Mesenchymal stem cell (in vitro differentiated cells and primary cell): Measurements from ENCODE around the gene OLFM2.

Source experiments
- DNase-seq: peaks from one replicate; pipeline ENCODE4 v3.0.0-alpha.2; 2013
- H2AFZ ChIP-seq: one replicate; pipeline ENCODE4 v1.6.1; 2013; ENCODE audit warnings: low read depth, mild to moderate bottlenecking, control low read depth, inconsistent platforms, low read length, moderate library complexity
- H2AK5ac ChIP-seq: 2 replicates; pipeline ENCODE4 v1.6.1; 2013; ENCODE audit warnings: low read length, moderate library complexity, mild to moderate bottlenecking, inconsistent platforms; ENCODE audit not compliant: severe bottlenecking
- H2BK120ac ChIP-seq: one replicate; pipeline ENCODE4 v1.6.1; 2013; ENCODE audit warnings: low read depth, mild to moderate bottlenecking, inconsistent platforms, low read length, moderate library complexity
- H2BK12ac ChIP-seq, 2 experiments: one replicate each; pipeline ENCODE4 v1.6.1; 2013; ENCODE audit warnings: inconsistent platforms in 2 of 2, low read length in 2 of 2, mild to moderate bottlenecking in 2 of 2, moderate library complexity in 2 of 2, control low read depth in 1 of 2
- H2BK15ac ChIP-seq: one replicate; pipeline ENCODE4 v1.6.1; 2013; ENCODE audit warnings: mild to moderate bottlenecking, low read depth, inconsistent platforms; ENCODE audit not compliant: poor library complexity, severe bottlenecking
- H2BK5ac ChIP-seq: 2 replicates; pipeline ENCODE4 v1.6.1; 2013; ENCODE audit warnings: low read depth, mild to moderate bottlenecking, low read length, control low read depth, inconsistent platforms; ENCODE audit not compliant: poor library complexity, severe bottlenecking
- H3K14ac ChIP-seq, 2 experiments: one replicate each; pipeline ENCODE4 v1.6.1; 2013; ENCODE audit warnings: inconsistent platforms in 2 of 2, low read length in 2 of 2, control low read depth in 1 of 2, mild to moderate bottlenecking in 1 of 2, moderate library complexity in 1 of 2
- H3K18ac ChIP-seq, 2 experiments: one replicate each; pipeline ENCODE4 v1.6.1; 2013; ENCODE audit warnings: inconsistent platforms in 2 of 2, low read length in 2 of 2, control low read depth in 1 of 2, low read depth in 1 of 2, mild to moderate bottlenecking in 1 of 2
- H3K23ac ChIP-seq, 2 experiments: one replicate each; pipeline ENCODE4 v1.6.1; 2013; ENCODE audit warnings: inconsistent platforms in 2 of 2, low read length in 2 of 2, mild to moderate bottlenecking in 2 of 2, moderate library complexity in 2 of 2, control low read depth in 1 of 2
- H3K27ac ChIP-seq: 2 replicates; pipeline ENCODE4 v1.5.1; 2013; ENCODE audit warnings: mild to moderate bottlenecking, moderate library complexity, low read length, control low read depth, inconsistent platforms; ENCODE audit not compliant: poor library complexity, severe bottlenecking
- H3K27me3 ChIP-seq, 2 experiments: 2 replicates each; pipeline versions ENCODE4 v1.6.1 to v1.7.0; 2013; ENCODE audit warnings: low read length in 2 of 2, mild to moderate bottlenecking in 2 of 2, moderate library complexity in 2 of 2, control low read depth in 1 of 2, inconsistent platforms in 1 of 2; ENCODE audit not compliant: control insufficient read depth in 1 of 2, insufficient read depth in 1 of 2
- H3K36me3 ChIP-seq, 2 experiments: 2 replicates each; pipeline versions ENCODE4 v1.6.1 to v1.7.0; 2013; ENCODE audit warnings: low read length in 2 of 2, control low read depth in 1 of 2, inconsistent platforms in 1 of 2, low read depth in 1 of 2, mild to moderate bottlenecking in 1 of 2; ENCODE audit not compliant: insufficient read depth in 2 of 2, control insufficient read depth in 1 of 2
- H3K4ac ChIP-seq, 2 experiments: one replicate each; pipeline ENCODE4 v1.6.1; 2013; ENCODE audit warnings: inconsistent platforms in 2 of 2, low read length in 2 of 2, mild to moderate bottlenecking in 2 of 2, moderate library complexity in 2 of 2, control low read depth in 1 of 2, low read depth in 1 of 2
- H3K4me1 ChIP-seq: 2 replicates; pipeline ENCODE4 v1.6.1; 2013; ENCODE audit warnings: low read depth, low read length, control low read depth; ENCODE audit not compliant: control insufficient read depth, insufficient read depth
- H3K4me2 ChIP-seq: 2 replicates; pipeline ENCODE4 v1.6.1; 2013; ENCODE audit warnings: low read length, mild to moderate bottlenecking, inconsistent platforms; ENCODE audit not compliant: poor library complexity, severe bottlenecking
- H3K4me3 ChIP-seq, 2 experiments: 2 replicates each; pipeline versions ENCODE4 v1.5.1 to v1.7.0; 2013; ENCODE audit warnings: low read length in 2 of 2, mild to moderate bottlenecking in 2 of 2, control low read depth in 1 of 2, low read depth in 1 of 2; ENCODE audit not compliant: insufficient read depth in 1 of 2
- H3K79me1 ChIP-seq: replicated peaks from 2 replicates; pipeline ENCODE4 v1.6.1; 2013; ENCODE audit warnings: mild to moderate bottlenecking, control low read depth, low read length, inconsistent platforms; ENCODE audit not compliant: poor library complexity, severe bottlenecking
- H3K9ac ChIP-seq: 2 replicates; pipeline ENCODE4 v1.7.0; 2013; ENCODE audit warnings: mild to moderate bottlenecking, low read length, moderate library complexity
- H3K9me3 ChIP-seq: 2 replicates; pipeline ENCODE4 v1.7.0; 2013; ENCODE audit warnings: mild to moderate bottlenecking, low read length; ENCODE audit not compliant: control insufficient read depth
- H4K8ac ChIP-seq: one replicate; pipeline ENCODE4 v1.6.1; 2013; ENCODE audit warnings: inconsistent platforms, mild to moderate bottlenecking, low read length, moderate library complexity
- H4K91ac ChIP-seq: one replicate; pipeline ENCODE4 v1.6.1; 2013; ENCODE audit warnings: mild to moderate bottlenecking, low read length, inconsistent platforms
- WGBS: methylation state at CpG from one replicate; pipeline ENCODE4 v1.1.7; 2013; ENCODE audit warnings: mixed read lengths; 5-methylcytosine and 5-hydroxymethylcytosine counted together

The OLFM2 gene

GRCh38 chr19:9862938-9863337, 73.4 kb downstream of the OLFM2 start:
- H3K4me1 ChIP-seq: no peaks in the 10 kb centered on the region
- H2BK15ac ChIP-seq: no peak overlapping the region
- H3K14ac ChIP-seq: no peak overlapping the region
- H3K9ac ChIP-seq: no peak overlapping the region
- no peak for DNase-seq
- H2AFZ ChIP-seq: no peak overlapping the region
- H3K27me3 ChIP-seq: peaks cover 4 to 7% of the 10 kb centered on the region in 2 experiments
- H2BK12ac ChIP-seq: no peak overlapping the region
- WGBS: 92% methylated on average over 4 of the region's 4 CpGs
- H2BK5ac ChIP-seq: no peak overlapping the region
- no peak overlapping the region for H4K8ac ChIP-seq
- no peak overlapping the region for H4K91ac ChIP-seq
- no peaks in the 10 kb centered on the region for H3K79me1 ChIP-seq
- no peak overlapping the region for H3K4ac ChIP-seq
- H3K4me3 ChIP-seq: no peak overlapping the region
- no peak overlapping the region for H3K23ac ChIP-seq
- H3K27ac ChIP-seq: no peak overlapping the region
- H2BK120ac ChIP-seq: no peak overlapping the region
- H3K36me3 ChIP-seq: peaks cover 0 to under 1% of the 10 kb centered on the region in 2 experiments
- H3K4me2 ChIP-seq: no peak overlapping the region
- no peak overlapping the region for H3K18ac ChIP-seq
- H3K9me3 ChIP-seq: no peaks in the 10 kb centered on the region
- no peak overlapping the region for H2AK5ac ChIP-seq

- Histone ChIP-seq H3K18ac (no peak overlapping the region), H4K8ac (no peak overlapping the region), H2BK15ac (no peak overlapping the region), H3K4me2 (no peak overlapping the region), H3K27me3 (peaks cover 4 to 7% of the 10 kb centered on the region in 2 experiments), H3K4ac (no peak overlapping the region), H3K9me3 (no peaks in the 10 kb centered on the region), H2BK120ac (no peak overlapping the region), H3K4me3 (no peak overlapping the region), H4K91ac (no peak overlapping the region), H2AK5ac (no peak overlapping the region), H3K27ac (no peak overlapping the region), H3K23ac (no peak overlapping the region), H2BK12ac (no peak overlapping the region), H2BK5ac (no peak overlapping the region), H3K4me1 (no peaks in the 10 kb centered on the region), H3K36me3 (peaks cover 10 to 11% of the 10 kb centered on the region in 2 experiments), H3K79me1 (no peaks in the 10 kb centered on the region), H3K14ac (no peak overlapping the region), H2AFZ (no peak overlapping the region), H3K9ac (no peak overlapping the region)
- 89% methylated on average over 1 of the region's 1 CpG for WGBS
- no peak for DNase-seq
Measured at GRCh38 chr19:9861503-9861902, 74.8 kb downstream of the OLFM2 start.

- H3K4me3 ChIP-seq: no peak overlapping the region
- no peak overlapping the region for H3K4me2 ChIP-seq
- H3K9ac ChIP-seq: no peak overlapping the region
- H2BK15ac ChIP-seq: no peak overlapping the region
- WGBS: 90% methylated on average over 8 of the region's 8 CpGs
- no peak overlapping the region for H4K8ac ChIP-seq
- H3K27ac ChIP-seq: no peak overlapping the region
- no peaks in the 10 kb centered on the region for H3K79me1 ChIP-seq
- no peak overlapping the region for H3K18ac ChIP-seq
- H2AK5ac ChIP-seq: no peak overlapping the region
- no peak overlapping the region for H2AFZ ChIP-seq
- H3K4me1 ChIP-seq: no peaks in the 10 kb centered on the region
- no peak overlapping the region for H3K14ac ChIP-seq
- H3K4ac ChIP-seq: no peak overlapping the region
- no peak overlapping the region for H2BK12ac ChIP-seq
- no peak for DNase-seq
- peaks cover 0 to 4% of the 10 kb centered on the region in 2 experiments for H3K27me3 ChIP-seq
- H2BK5ac ChIP-seq: no peak overlapping the region
- H3K9me3 ChIP-seq: no peaks in the 10 kb centered on the region
- peaks cover 12% of the 10 kb centered on the region in 2 experiments for H3K36me3 ChIP-seq
- no peak overlapping the region for H4K91ac ChIP-seq
- no peak overlapping the region for H3K23ac ChIP-seq
- H2BK120ac ChIP-seq: no peak overlapping the region
Measured at GRCh38 chr19:9860407-9860806, 75.9 kb downstream of the OLFM2 start.

GRCh38 chr19:9858766-9859165, 77.5 kb downstream of the OLFM2 start:
- no peak overlapping the region for H3K9ac ChIP-seq
- H2BK5ac ChIP-seq: no peak overlapping the region

More at GRCh38 chr19:9858766-9859165, 77.5 kb downstream of the OLFM2 start:
- peaks cover 0 to under 1% of the 10 kb centered on the region in 2 experiments for H3K27me3 ChIP-seq
- H3K4me1 ChIP-seq: no peaks in the 10 kb centered on the region
- no peak overlapping the region for H2BK120ac ChIP-seq
- no peak overlapping the region for H2BK15ac ChIP-seq
- H3K18ac ChIP-seq: no peak overlapping the region
- no peaks in the 10 kb centered on the region for H3K9me3 ChIP-seq
- H4K91ac ChIP-seq: no peak overlapping the region
- H3K36me3 ChIP-seq: peaks cover 12 to 19% of the 10 kb centered on the region in 2 experiments
- H4K8ac ChIP-seq: no peak overlapping the region
- no peak overlapping the region for H3K4me2 ChIP-seq
- H2AFZ ChIP-seq: no peak overlapping the region
- DNase-seq: no peak
- H3K23ac ChIP-seq: no peak overlapping the region
- H3K27ac ChIP-seq: no peak overlapping the region
- no peaks in the 10 kb centered on the region for H3K79me1 ChIP-seq
- H3K4ac ChIP-seq: no peak overlapping the region
- H2AK5ac ChIP-seq: no peak overlapping the region
- H2BK12ac ChIP-seq: no peak overlapping the region
- H3K14ac ChIP-seq: no peak overlapping the region
- H3K4me3 ChIP-seq: no peak overlapping the region
